ENCODE measurements around the gene BET1L. TPM values are rescaled to one million over a fixed set of nuclear protein-coding genes. Genes with fewer than 3 reads are reported as not detected.
A peak's percentile ranks its signal among the peaks of the same experiment; 100 is the strongest.

The BET1L gene
- total and polyA plus RNA-seq, 12 donors: 16.2 to 89.7 (median 45.5) TPM

DNA sequence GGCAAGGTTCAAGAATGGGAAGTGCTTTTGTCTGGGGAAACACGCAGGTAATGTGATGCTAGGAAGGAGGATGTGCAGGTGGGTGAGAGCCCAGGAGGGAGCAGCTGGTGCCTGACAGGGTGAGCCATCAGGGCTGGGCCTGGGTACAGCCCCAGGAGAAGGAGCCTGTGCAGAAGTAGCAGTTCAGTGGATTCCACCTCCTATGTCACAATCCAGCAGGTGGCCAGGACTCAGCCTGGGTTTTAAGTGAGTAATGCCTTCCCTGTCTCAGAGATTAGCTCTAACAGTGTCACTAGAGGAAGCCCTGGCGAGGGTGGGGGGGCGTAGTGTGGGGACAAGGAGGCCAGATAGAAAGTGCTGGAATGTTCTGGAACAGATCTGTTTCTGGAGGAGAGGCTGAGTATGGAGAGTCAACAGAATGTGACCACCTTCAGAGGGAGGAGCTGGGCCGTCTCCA lies 8.4 kb upstream of the BET1L start:
- intact Hi-C loops (cut with DNase I): no loop called here
- peak in 3 of 7 donors; percentile 12 to 49 (median 18) for DNase-seq
- Histone ChIP-seq H3K9me3 (replicated peaks in 1 of 3) (no peaks in the 10 kb centered on the region), H3K27me3 (no peaks in the 10 kb centered on the region), H3K36me3 (replicated peaks in 1 of 2) (peaks cover 0 to 48% of the 10 kb centered on the region in 2 donors), H3K27ac (no peak overlapping the region), H3K4me1 (replicated peaks in 1 of 2) (peaks cover 0 to 2% of the 10 kb centered on the region in 2 donors), H3K4me3 (no peak overlapping the region)
- TF ChIP-seq POLR2A (IDR thresholded peaks at IDR 0.05): no peak
- TF ChIP-seq, protein P1, sequence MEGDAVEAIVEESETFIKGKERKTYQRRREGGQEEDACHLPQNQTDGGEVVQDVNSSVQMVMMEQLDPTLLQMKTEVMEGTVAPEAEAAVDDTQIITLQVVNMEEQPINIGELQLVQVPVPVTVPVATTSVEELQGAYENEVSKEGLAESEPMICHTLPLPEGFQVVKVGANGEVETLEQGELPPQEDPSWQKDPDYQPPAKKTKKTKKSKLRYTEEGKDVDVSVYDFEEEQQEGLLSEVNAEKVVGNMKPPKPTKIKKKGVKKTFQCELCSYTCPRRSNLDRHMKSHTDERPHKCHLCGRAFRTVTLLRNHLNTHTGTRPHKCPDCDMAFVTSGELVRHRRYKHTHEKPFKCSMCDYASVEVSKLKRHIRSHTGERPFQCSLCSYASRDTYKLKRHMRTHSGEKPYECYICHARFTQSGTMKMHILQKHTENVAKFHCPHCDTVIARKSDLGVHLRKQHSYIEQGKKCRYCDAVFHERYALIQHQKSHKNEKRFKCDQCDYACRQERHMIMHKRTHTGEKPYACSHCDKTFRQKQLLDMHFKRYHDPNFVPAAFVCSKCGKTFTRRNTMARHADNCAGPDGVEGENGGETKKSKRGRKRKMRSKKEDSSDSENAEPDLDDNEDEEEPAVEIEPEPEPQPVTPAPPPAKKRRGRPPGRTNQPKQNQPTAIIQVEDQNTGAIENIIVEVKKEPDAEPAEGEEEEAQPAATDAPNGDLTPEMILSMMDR (IDR thresholded peaks at IDR 0.05): no peak
- 76 to 90% (median 81%) methylated on average over 4 of the region's 4 CpGs for WGBS, 4 donors

DNA sequence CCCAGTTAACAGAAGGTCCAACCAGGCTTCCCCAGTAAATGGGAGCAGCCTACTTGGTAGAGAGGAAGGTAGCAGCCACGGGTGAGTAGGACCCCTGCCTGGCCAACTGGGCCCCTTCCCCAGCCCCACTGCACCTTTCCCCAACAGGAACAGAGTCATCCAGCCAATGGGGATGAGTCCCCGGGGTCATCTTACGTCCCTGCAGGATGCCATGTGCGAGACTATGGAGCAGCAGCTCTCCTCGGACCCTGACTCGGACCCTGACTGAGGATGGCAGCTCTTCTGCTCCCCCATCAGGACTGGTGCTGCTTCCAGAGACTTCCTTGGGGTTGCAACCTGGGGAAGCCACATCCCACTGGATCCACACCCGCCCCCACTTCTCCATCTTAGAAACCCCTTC lies 6.9 kb upstream of the BET1L start:
- H3K27me3 ChIP-seq: no peaks in the 10 kb centered on the region
- H3K4me3 ChIP-seq: no peak overlapping the region
- H3K4me1 ChIP-seq (replicated peaks in 1 of 2): peaks cover 12 to 17% of the 10 kb centered on the region in 2 donors
- intact Hi-C loops (cut with DNase I): no loop called here
- no peak overlapping the region for H3K27ac ChIP-seq
- 69 to 90% (median 87%) methylated on average over 2 to 7 of the region's 7 CpGs for WGBS, 4 donors
- peaks cover 0 to 60% of the 10 kb centered on the region in 2 donors for H3K36me3 ChIP-seq (replicated peaks in 1 of 2)
- DNase-seq: peak in 3 of 7 donors; percentile 10 to 23 (median 13)
- H3K9me3 ChIP-seq (replicated peaks in 1 of 3): no peaks in the 10 kb centered on the region
- TF ChIP-seq, protein P1 (IDR thresholded peaks at IDR 0.05): no peak
- TF ChIP-seq POLR2A (IDR thresholded peaks at IDR 0.05): no peak

DNA sequence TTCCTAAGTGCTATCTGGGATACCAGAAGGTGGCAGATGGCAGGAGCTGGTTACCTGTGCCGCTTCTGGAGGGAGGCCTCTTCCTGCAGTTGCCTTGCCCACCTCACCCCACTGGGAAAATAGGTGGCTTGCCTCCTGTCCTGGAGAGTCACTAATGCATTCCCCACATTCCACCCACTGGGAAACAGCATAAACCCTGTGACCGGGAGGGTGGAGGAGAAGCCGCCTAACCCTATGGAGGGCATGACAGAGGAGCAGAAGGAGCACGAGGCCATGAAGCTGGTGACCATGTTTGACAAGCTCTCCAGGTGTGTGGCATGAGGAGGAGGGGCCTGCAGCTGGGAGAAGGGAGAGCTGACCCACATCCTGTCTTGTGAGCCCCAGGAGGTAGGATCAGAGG lies 5.9 kb upstream of the BET1L start:
- Histone ChIP-seq H3K36me3 (replicated peaks in 1 of 2) (peaks cover 0 to 60% of the 10 kb centered on the region in 2 donors), H3K27me3 (no peaks in the 10 kb centered on the region), H3K27ac (no peak overlapping the region), H3K4me1 (replicated peaks in 1 of 2) (peaks cover 12 to 18% of the 10 kb centered on the region in 2 donors), H3K4me3 (no peak overlapping the region), H3K9me3 (replicated peaks in 1 of 3) (no peaks in the 10 kb centered on the region)
- DNase-seq: peak in 4 of 7 donors; percentile 9 to 50 (median 18)
- intact Hi-C loops (cut with DNase I): no loop called here
- TF ChIP-seq, protein P1 (IDR thresholded peaks at IDR 0.05): no peak
- TF ChIP-seq POLR2A (IDR thresholded peaks at IDR 0.05): no peak
- 81 to 94% (median 90%) methylated on average over 3 to 4 of the region's 4 CpGs for whole genome bisulfite sequencing, 4 donors

DNA sequence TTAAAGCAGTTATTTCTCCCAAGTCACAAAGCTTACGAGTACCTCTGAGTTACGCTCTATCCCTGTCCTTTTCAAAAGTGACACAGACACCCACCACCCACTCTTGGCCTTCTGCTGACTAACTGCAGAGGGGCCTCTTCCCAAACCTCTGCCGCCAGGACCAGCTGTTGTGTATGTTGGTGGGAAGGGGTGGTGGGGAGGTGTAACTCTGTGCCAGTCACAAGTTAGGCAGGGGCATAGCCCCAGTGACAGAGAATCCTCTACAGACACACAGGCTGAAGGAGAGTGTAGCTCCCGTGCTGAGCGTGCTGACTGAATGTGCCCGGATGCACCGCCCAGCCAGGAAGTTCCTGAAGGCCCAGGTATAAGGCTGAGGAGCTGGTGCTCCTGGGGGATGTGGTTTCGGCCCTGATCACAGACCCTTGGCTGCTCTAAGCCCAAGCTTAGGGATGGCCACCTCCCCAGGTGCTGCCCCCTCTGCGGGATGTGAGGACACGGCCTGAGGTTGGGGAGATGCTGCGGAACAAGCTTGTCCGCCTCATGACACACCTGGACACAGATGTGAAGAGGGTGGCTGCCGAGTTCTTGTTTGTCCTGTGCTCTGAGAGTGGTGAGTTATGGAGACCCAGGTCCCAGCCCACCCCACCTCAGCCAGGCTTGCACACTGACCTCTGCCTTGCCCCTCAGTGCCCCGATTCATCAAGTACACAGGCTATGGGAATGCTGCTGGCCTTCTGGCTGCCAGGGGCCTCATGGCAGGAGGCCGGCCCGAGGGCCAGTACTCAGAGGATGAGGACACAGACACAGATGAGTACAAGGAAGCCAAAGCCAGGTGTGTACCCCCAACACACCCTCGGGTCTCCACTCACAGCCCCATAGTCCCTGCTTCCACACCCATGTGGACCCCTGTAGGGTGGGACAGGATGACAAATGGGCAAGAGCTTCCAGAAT lies 5.2 kb upstream of the BET1L start:
- no peak overlapping the region for H3K4me3 ChIP-seq
- TF ChIP-seq POLR2A (IDR thresholded peaks at IDR 0.05): no peak
- TF ChIP-seq, protein P1 (IDR thresholded peaks at IDR 0.05): no peak
- 92 to 95% (median 94%) methylated on average over 10 to 17 of the region's 17 CpGs for WGBS, 4 donors
- H3K27me3 ChIP-seq: no peaks in the 10 kb centered on the region
- DNase-seq: peak in 3 of 7 donors; percentile 10 to 48 (median 18)
- no peaks in the 10 kb centered on the region for H3K9me3 ChIP-seq (replicated peaks in 1 of 3)
- no peak overlapping the region for H3K27ac ChIP-seq
- peaks cover 12 to 18% of the 10 kb centered on the region in 2 donors for H3K4me1 ChIP-seq (replicated peaks in 1 of 2)
- intact Hi-C loops (cut with DNase I): no loop called here
- H3K36me3 ChIP-seq (replicated peaks in 1 of 2): peaks cover 0 to 60% of the 10 kb centered on the region in 2 donors
